CD4-positive, alpha-beta T cell (primary cell): ENCODE results near the gene MPZL3. TPM values are rescaled to one million over a fixed set of nuclear protein-coding genes. Genes with fewer than 3 reads are reported as not detected.

Experiments
- ATAC-seq: fragments of 200-7000 bp; cut with Tn5 transposase; one replicate; pipeline ENCODE4 v1.10.0; 2022; ENCODE audit warnings: mild to moderate bottlenecking; ENCODE audit not compliant: poor library complexity
- CTCF ChIA-PET: fragments of 350-600 bp; sonication (Branson Sonifier 250); formaldehyde crosslinking; loops from one replicate; lab custom pipeline; 2021; ENCODE audit warnings: antibody characterized with exemption, inconsistent platforms; lab: Charles Lee
- POLR2A ChIA-PET: fragments of 350-600 bp; sonication (Branson Sonifier 250); formaldehyde crosslinking; loops from one replicate; lab custom pipeline; 2021; ENCODE audit warnings: antibody characterized with exemption, inconsistent platforms; lab: Charles Lee
- DNase-seq, 14 experiments: peaks; one replicate each; pipeline ENCODE4 v3.0.0-alpha.2; 2013 to 2020; ENCODE audit warnings: mixed read lengths in 2 of 14
- H3K27ac ChIP-seq, 2 donors: one replicate each; pipeline versions ENCODE4 v1.5.1 to v1.7.0; 2013; ENCODE audit warnings: low read length in 2 of 2, low read depth in 1 of 2, mild to moderate bottlenecking in 1 of 2
- H3K27me3 ChIP-seq, 2 experiments: 1 replicate in 1 of 2; 2 replicates in 1 of 2; pipeline versions ENCODE4 v1.6.1 to v1.7.0; 2013; ENCODE audit warnings: low read length in 2 of 2, control low read depth in 1 of 2, mild to moderate bottlenecking in 1 of 2, moderate library complexity in 1 of 2; ENCODE audit not compliant: insufficient read depth in 2 of 2, control insufficient read depth in 1 of 2
- H3K36me3 ChIP-seq: one replicate; pipeline ENCODE4 v1.6.1; 2013; ENCODE audit warnings: low read length, control low read depth; ENCODE audit not compliant: insufficient read depth
- H3K4me1 ChIP-seq: one replicate; pipeline ENCODE4 v1.6.1; 2013; ENCODE audit warnings: low read length, control low read depth; ENCODE audit not compliant: insufficient read depth
- H3K4me3 ChIP-seq: one replicate; pipeline ENCODE4 v1.5.1; 2013; ENCODE audit warnings: mild to moderate bottlenecking, low read length, moderate library complexity
- H3K9me3 ChIP-seq, 2 experiments: 1 replicate in 1 of 2; 2 replicates in 1 of 2; pipeline versions ENCODE4 v1.6.1 to v1.7.0; 2013; ENCODE audit warnings: low read length in 2 of 2, mild to moderate bottlenecking in 2 of 2, control low read depth in 1 of 2, moderate library complexity in 1 of 2; ENCODE audit not compliant: control insufficient read depth in 1 of 2, insufficient read depth in 1 of 2
- H3K27ac Mint-ChIP-seq: one replicate; pipeline ENCODE4 v1.8.0; 2020; ENCODE audit warnings: mixed read lengths
- H3K27me3 Mint-ChIP-seq: one replicate; pipeline ENCODE4 v1.8.0; 2021; ENCODE audit warnings: mixed read lengths
- H3K36me3 Mint-ChIP-seq: one replicate; pipeline ENCODE4 v1.8.0; 2021; ENCODE audit warnings: low read depth, mixed read lengths
- H3K4me1 Mint-ChIP-seq: one replicate; pipeline ENCODE4 v1.8.0; 2021; ENCODE audit warnings: low read depth, mixed read lengths
- H3K4me3 Mint-ChIP-seq: one replicate; pipeline ENCODE4 v1.8.0; 2020; ENCODE audit warnings: mild to moderate bottlenecking, mixed read lengths
- H3K9me3 Mint-ChIP-seq: one replicate; pipeline ENCODE4 v1.8.0; 2020; ENCODE audit warnings: mixed read lengths
- CTCF ChIP-seq: fragments of 200-600 bp; IDR thresholded peaks from one replicate; pipeline ENCODE4 v1.8.0; 2022; ENCODE audit warnings: antibody characterized with exemption, mild to moderate bottlenecking
- intact Hi-C, 2 experiments: fragments of 100-400 bp; cut with DNase I in 1 of 2; cut with micrococcal nuclease in 1 of 2; formaldehyde crosslinking; loops; one replicate each; pipeline versions ENCODE4 v1.15.1 to v1.9.0; 2023 to 2025; cut with DNase I, micrococcal nuclease
- total RNA-seq, 174 experiments: library from RNA in 2 of 174; stranded (reverse) in 2 of 174; gene quantifications; one replicate each; pipeline ENCODE4 v1.2.3 and lab custom pipeline; 2021 to 2026

MPZL3 gene
- total RNA-seq, 2 experiments from 2014 or later: 29.0 to 30.2 TPM

DNA sequence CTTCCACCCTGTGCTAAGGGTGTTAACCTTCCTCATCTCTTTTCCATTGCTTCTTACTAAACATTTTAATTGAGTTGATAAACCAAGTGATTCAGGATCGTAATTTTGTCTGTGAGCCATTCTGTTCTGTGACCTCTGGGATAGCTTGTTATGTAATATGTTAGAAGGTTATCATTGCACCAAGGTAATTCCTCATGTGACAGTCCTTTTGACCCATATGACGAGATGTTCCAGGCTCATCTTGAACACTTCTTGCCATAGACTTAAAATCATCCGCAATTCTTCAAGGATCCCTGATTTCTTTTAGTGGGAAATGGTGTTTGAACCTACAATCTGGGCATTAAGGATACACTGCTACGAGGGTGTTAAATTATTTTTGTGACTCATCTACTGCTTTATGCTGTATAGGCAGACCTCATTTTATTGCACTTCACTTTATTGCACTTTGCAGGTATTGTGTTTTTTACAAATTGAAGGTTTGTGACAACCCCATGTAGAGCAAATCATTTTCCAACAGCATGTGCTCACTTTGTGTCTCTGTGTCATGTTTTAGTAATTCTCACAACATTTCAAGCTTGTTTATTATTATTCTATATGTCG lies 31.0 kb upstream of the MPZL3 start:
- ATAC-seq (no peak), DNase-seq (no peak)
- H3K27ac ChIP-seq: no peak overlapping the region
- peaks cover 21% of the 10 kb centered on the region for H3K4me1 ChIP-seq
- no peak overlapping the region for H3K4me3 Mint-ChIP-seq
- H3K27me3 ChIP-seq: no peaks in the 10 kb centered on the region
- no peak overlapping the region for H3K4me3 ChIP-seq
- POLR2A ChIA-PET: interaction anchor here (1.0 to 1.6 kb wide), 4 partner anchors 20 to 76 kb away, joined by 3 to 9 read pairs (median 3); partner anchors contain the start of genes JAML, MPZL2 and UBE4A
- H3K4me1 Mint-ChIP-seq: peaks cover 33% of the 10 kb centered on the region
- CTCF ChIA-PET: interaction anchor here (0.9 to 1.5 kb wide), 3 partner anchors 23 to 85 kb away, joined by 3 to 4 read pairs (median 3); no protein-coding TSS in a partner anchor
- TF ChIP-seq CTCF: no peak
- H3K9me3 ChIP-seq: no peaks in the 10 kb centered on the region
- H3K36me3 Mint-ChIP-seq: no peaks in the 10 kb centered on the region
- intact Hi-C loops: no loop called here
- H3K27ac Mint-ChIP-seq: peak overlapping the region; percentile 76
- no peaks in the 10 kb centered on the region for H3K36me3 ChIP-seq
- H3K27me3 Mint-ChIP-seq: no peaks in the 10 kb centered on the region
- no peaks in the 10 kb centered on the region for H3K9me3 Mint-ChIP-seq

GRCh38 chr11:118282606-118283005 lies 30.4 kb upstream of the MPZL3 start:
- no peaks in the 10 kb centered on the region for H3K27me3 Mint-ChIP-seq
- CTCF ChIA-PET: interaction anchor here (0.9 to 1.5 kb wide), 2 partner anchors 25 to 84 kb away, joined by 3 to 4 read pairs; no protein-coding TSS in a partner anchor
- ATAC-seq (no peak), DNase-seq (no peak)
- Histone ChIP-seq H3K4me1 (peaks cover 21% of the 10 kb centered on the region), H3K27ac (no peak overlapping the region), H3K36me3 (no peaks in the 10 kb centered on the region), H3K27me3 (no peaks in the 10 kb centered on the region), H3K4me3 (no peak overlapping the region), H3K9me3 (no peaks in the 10 kb centered on the region)
- POLR2A ChIA-PET: interaction anchor here (1.3 kb wide), 1 partner anchor 19 kb away, joined by 3 read pairs; the partner anchor contains the start of gene MPZL2
- peaks cover 33% of the 10 kb centered on the region for H3K4me1 Mint-ChIP-seq
- no peaks in the 10 kb centered on the region for H3K36me3 Mint-ChIP-seq
- TF ChIP-seq CTCF: no peak
- no peak overlapping the region for H3K4me3 Mint-ChIP-seq
- H3K27ac Mint-ChIP-seq: no peak overlapping the region
- intact Hi-C loops: no loop called here
- H3K9me3 Mint-ChIP-seq: no peaks in the 10 kb centered on the region

DNA sequence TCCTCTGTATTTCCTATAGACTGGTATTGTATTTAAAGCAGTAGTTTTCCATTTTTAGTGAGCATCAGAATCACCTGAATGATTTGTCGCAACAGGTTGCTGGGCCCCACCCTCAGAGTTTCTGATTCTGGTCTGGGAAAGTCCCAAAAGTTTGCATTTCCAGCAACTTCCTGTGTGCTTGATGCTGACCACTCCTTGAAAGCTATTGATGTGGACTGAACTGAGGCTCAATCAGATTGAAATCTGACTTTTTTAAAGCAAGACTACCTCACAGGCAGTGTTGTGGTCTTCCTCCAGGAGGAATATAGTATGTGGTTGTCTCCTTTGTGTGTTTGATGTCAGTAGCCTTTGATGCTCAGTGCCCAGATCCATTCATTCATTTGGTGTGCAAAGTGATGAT lies 29.1 kb upstream of the MPZL3 start:
- Mint-ChIP-seq H3K4me1 (peaks cover 33% of the 10 kb centered on the region), H3K9me3 (no peaks in the 10 kb centered on the region), H3K36me3 (no peaks in the 10 kb centered on the region), H3K27me3 (no peaks in the 10 kb centered on the region), H3K27ac (no peak overlapping the region), H3K4me3 (no peak overlapping the region)
- intact Hi-C loops: no loop called here
- Histone ChIP-seq H3K9me3 (no peaks in the 10 kb centered on the region), H3K4me3 (no peak overlapping the region), H3K36me3 (no peaks in the 10 kb centered on the region), H3K27ac (no peak overlapping the region), H3K4me1 (peaks cover 25% of the 10 kb centered on the region), H3K27me3 (no peaks in the 10 kb centered on the region)
- DNase-seq: peak in 2 of 14 experiments; percentile 45 to 63
- peak; percentile 17 for ATAC-seq
- ChIA-PET CTCF (interaction anchor here (1.3 to 1.5 kb wide), 2 partner anchors 14 to 83 kb away, joined by 3 to 4 read pairs; no protein-coding TSS in a partner anchor), POLR2A (interaction anchor here (0.8 kb wide), 1 partner anchor 83 kb away, joined by 3 read pairs; no protein-coding TSS in a partner anchor)
- no peak for TF ChIP-seq CTCF
